ENCODE results near the gene CUL7. TPM values are rescaled to one million over a fixed set of nuclear protein-coding genes. Genes with fewer than 3 reads are reported as not detected.
A peak's percentile ranks its signal among the peaks of the same experiment; 100 is the strongest.

The CUL7 gene
- total and polyA plus RNA-seq, 9 of the 15 experiments (the other 6 are each of a cell fraction or from before 2014, with no cell fraction given), result 0.44 to 20.1 (median 8.6) TPM

- TF ChIP-seq ETV1 (tag; conservative IDR thresholded peaks at IDR 0.05; ENCODE audit: low read depth) (peak; percentile 89), GTF2A2 (tag; IDR thresholded peaks at IDR 0.05) (no peak), U2AF1 (optimal IDR thresholded peaks at IDR 0.05; ENCODE audit: low read depth, low read length) (no peak), RB1 (IDR thresholded peaks at IDR 0.05; ENCODE audit: low read depth) (peak; percentile 87), KDM4B (IDR thresholded peaks at IDR 0.05; ENCODE audit: borderline replicate concordance in 2 of 2, low read depth in 1 of 2) (peak in 1 of 2 experiments; percentile 64; a peak in 1 of 4 replicates), CXXC5 (CRISPR knock-in tag; IDR thresholded peaks at IDR 0.05) (peak; percentile 90), CEBPB (tag; IDR thresholded peaks at IDR 0.05) (no peak), GABPB1 (CRISPR knock-in tag; IDR thresholded peaks at IDR 0.05) (peak; percentile 92), NR3C1 (CRISPR knock-in tag; IDR thresholded peaks at IDR 0.05) (no peak), CHD2 (IDR thresholded peaks at IDR 0.05; ENCODE audit: low read depth, low read length) (peak; percentile 11), TEAD1 (CRISPR knock-in tag; IDR thresholded peaks at IDR 0.05) (peak in 1 of 2 experiments; percentile 87; a peak in 2 of 4 replicates), YY1 (IDR thresholded peaks at IDR 0.05; ENCODE audit: borderline replicate concordance in 1 of 3, control insufficient read depth in 1 of 3, extremely low read depth in 1 of 3, insufficient read depth in 3 of 3, insufficient read length in 1 of 3, insufficient replicate concordance in 2 of 3, low read depth in 1 of 3, low read length in 2 of 3) (peak in 1 of 3 experiments; percentile 43), ETV5 (CRISPR knock-in tag; IDR thresholded peaks at IDR 0.05; ENCODE audit: low read depth) (peak; percentile 83)
- TF ChIP-seq, protein P1, sequence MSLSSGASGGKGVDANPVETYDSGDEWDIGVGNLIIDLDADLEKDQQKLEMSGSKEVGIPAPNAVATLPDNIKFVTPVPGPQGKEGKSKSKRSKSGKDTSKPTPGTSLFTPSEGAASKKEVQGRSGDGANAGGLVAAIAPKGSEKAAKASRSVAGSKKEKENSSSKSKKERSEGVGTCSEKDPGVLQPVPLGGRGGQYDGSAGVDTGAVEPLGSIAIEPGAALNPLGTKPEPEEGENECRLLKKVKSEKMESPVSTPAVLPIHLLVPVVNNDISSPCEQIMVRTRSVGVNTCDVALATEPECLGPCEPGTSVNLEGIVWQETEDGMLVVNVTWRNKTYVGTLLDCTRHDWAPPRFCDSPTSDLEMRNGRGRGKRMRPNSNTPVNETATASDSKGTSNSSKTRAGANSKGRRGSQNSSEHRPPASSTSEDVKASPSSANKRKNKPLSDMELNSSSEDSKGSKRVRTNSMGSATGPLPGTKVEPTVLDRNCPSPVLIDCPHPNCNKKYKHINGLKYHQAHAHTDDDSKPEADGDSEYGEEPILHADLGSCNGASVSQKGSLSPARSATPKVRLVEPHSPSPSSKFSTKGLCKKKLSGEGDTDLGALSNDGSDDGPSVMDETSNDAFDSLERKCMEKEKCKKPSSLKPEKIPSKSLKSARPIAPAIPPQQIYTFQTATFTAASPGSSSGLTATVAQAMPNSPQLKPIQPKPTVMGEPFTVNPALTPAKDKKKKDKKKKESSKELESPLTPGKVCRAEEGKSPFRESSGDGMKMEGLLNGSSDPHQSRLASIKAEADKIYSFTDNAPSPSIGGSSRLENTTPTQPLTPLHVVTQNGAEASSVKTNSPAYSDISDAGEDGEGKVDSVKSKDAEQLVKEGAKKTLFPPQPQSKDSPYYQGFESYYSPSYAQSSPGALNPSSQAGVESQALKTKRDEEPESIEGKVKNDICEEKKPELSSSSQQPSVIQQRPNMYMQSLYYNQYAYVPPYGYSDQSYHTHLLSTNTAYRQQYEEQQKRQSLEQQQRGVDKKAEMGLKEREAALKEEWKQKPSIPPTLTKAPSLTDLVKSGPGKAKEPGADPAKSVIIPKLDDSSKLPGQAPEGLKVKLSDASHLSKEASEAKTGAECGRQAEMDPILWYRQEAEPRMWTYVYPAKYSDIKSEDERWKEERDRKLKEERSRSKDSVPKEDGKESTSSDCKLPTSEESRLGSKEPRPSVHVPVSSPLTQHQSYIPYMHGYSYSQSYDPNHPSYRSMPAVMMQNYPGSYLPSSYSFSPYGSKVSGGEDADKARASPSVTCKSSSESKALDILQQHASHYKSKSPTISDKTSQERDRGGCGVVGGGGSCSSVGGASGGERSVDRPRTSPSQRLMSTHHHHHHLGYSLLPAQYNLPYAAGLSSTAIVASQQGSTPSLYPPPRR (CRISPR knock-in tag; IDR thresholded peaks at IDR 0.05; ENCODE audit: borderline replicate concordance), result 0 out of 2 replicates have a peak, but pooled peaks have one; percentile 21
- TF ChIP-seq, protein P2, sequence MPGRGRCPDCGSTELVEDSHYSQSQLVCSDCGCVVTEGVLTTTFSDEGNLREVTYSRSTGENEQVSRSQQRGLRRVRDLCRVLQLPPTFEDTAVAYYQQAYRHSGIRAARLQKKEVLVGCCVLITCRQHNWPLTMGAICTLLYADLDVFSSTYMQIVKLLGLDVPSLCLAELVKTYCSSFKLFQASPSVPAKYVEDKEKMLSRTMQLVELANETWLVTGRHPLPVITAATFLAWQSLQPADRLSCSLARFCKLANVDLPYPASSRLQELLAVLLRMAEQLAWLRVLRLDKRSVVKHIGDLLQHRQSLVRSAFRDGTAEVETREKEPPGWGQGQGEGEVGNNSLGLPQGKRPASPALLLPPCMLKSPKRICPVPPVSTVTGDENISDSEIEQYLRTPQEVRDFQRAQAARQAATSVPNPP (IDR thresholded peaks at IDR 0.05; ENCODE audit: borderline replicate concordance, insufficient read depth, insufficient read length), result no peak
- TF ChIP-seq, protein P3, sequence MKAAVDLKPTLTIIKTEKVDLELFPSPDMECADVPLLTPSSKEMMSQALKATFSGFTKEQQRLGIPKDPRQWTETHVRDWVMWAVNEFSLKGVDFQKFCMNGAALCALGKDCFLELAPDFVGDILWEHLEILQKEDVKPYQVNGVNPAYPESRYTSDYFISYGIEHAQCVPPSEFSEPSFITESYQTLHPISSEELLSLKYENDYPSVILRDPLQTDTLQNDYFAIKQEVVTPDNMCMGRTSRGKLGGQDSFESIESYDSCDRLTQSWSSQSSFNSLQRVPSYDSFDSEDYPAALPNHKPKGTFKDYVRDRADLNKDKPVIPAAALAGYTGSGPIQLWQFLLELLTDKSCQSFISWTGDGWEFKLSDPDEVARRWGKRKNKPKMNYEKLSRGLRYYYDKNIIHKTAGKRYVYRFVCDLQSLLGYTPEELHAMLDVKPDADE (conservative IDR thresholded peaks at IDR 0.05; ENCODE audit: control insufficient read depth, low read depth, low read length), result peak; percentile 95
These were observed 39.7 kb downstream of the CUL7 start, which contains the start of the genes KLHDC3 and MEA1 (continued) for GRCh38 chr6:43013843-43014433.
